CD14-positive monocyte (primary cell): ENCODE results near the gene SLC6A13. TPM values are rescaled to one million over a fixed set of nuclear protein-coding genes. Genes with fewer than 3 reads are reported as not detected.

Experiments used
- DNase-seq, 3 donors: peaks; one replicate each; pipeline ENCODE4 v3.0.0-alpha.2; 2011 to 2022
- H2AFZ ChIP-seq: 2 replicates; pipeline ENCODE4 v1.6.0; 2012; ENCODE audit warnings: mild to moderate bottlenecking, low read depth, low read length, inconsistent platforms; ENCODE audit not compliant: insufficient read depth, poor library complexity, severe bottlenecking
- H3K27ac ChIP-seq, 2 donors: 1 replicate in 1 of 2; 2 replicates in 1 of 2; pipeline ENCODE4 v1.5.1; 2012 to 2013; ENCODE audit warnings: low read length in 2 of 2, control low read depth in 1 of 2, inconsistent platforms in 1 of 2, low read depth in 1 of 2, mild to moderate bottlenecking in 1 of 2
- H3K27me3 ChIP-seq, 2 donors: one replicate each; pipeline versions ENCODE4 v1.6.0 to v1.6.1; 2011 to 2013; ENCODE audit warnings: low read length in 2 of 2; ENCODE audit not compliant: control insufficient read depth in 2 of 2, insufficient read depth in 2 of 2
- H3K36me3 ChIP-seq, 2 donors: replicated peaks in 1 of 2; 1 replicate in 1 of 2; 2 replicates in 1 of 2; pipeline versions ENCODE4 v1.5.1 to v1.6.1; 2012 to 2013; ENCODE audit warnings: low read length in 2 of 2, control low read depth in 1 of 2, inconsistent platforms in 1 of 2, mild to moderate bottlenecking in 1 of 2; ENCODE audit not compliant: insufficient read depth in 2 of 2, control insufficient read depth in 1 of 2
- H3K4me1 ChIP-seq, 2 donors: 1 replicate in 1 of 2; 2 replicates in 1 of 2; pipeline versions ENCODE4 v1.5.1 to v1.6.1; 2012 to 2013; ENCODE audit warnings: low read length in 2 of 2, control low read depth in 1 of 2, inconsistent platforms in 1 of 2, mild to moderate bottlenecking in 1 of 2, moderate library complexity in 1 of 2; ENCODE audit not compliant: insufficient read depth in 2 of 2, control insufficient read depth in 1 of 2
- H3K4me2 ChIP-seq: replicated peaks from 2 replicates; pipeline ENCODE3; 2012; ENCODE audit warnings: low read length, moderate library complexity, mild to moderate bottlenecking; ENCODE audit not compliant: poor library complexity, severe bottlenecking; ENCODE audit errors: extremely low read depth
- H3K4me3 ChIP-seq, 3 experiments: fragments of 200-600 bp in 1 of 3; sonication (generic) in 1 of 3; replicated peaks in 1 of 3; 1 replicate in 2 of 3; 2 replicates in 1 of 3; pipeline ENCODE4 v1.5.1; 2011 to 2013; ENCODE audit warnings: low read length in 3 of 3, mild to moderate bottlenecking in 3 of 3, control low read depth in 2 of 3, low read depth in 2 of 3, inconsistent platforms in 1 of 3, moderate library complexity in 1 of 3
- H3K79me2 ChIP-seq: 2 replicates; pipeline ENCODE4 v1.6.0; 2012; ENCODE audit warnings: mild to moderate bottlenecking, control low read depth, inconsistent platforms, low read length, moderate library complexity; ENCODE audit not compliant: insufficient read depth
- H3K9ac ChIP-seq: 2 replicates; pipeline ENCODE4 v1.6.0; 2017; ENCODE audit warnings: low read length, mild to moderate bottlenecking; ENCODE audit not compliant: insufficient read depth, poor library complexity, severe bottlenecking
- H3K9me3 ChIP-seq, 2 donors: replicated peaks in 1 of 2; 1 replicate in 1 of 2; 2 replicates in 1 of 2; pipeline versions ENCODE4 v1.5.1 to v1.6.1; 2012 to 2013; ENCODE audit warnings: low read length in 2 of 2, control low read depth in 1 of 2; ENCODE audit not compliant: control insufficient read depth in 1 of 2, insufficient read depth in 1 of 2
- H4K20me1 ChIP-seq: 2 replicates; pipeline ENCODE4 v1.6.0; 2012; ENCODE audit warnings: mild to moderate bottlenecking, low read length, control low read depth, moderate library complexity; ENCODE audit not compliant: insufficient read depth
- H3K27ac Mint-ChIP-seq, 7 donors: one replicate each; pipeline ENCODE4 v1.8.0; 2020; ENCODE audit warnings: mild to moderate bottlenecking in 7 of 7, mixed read lengths in 7 of 7, moderate library complexity in 6 of 7, inconsistent platforms in 2 of 7
- H3K27me3 Mint-ChIP-seq, 3 donors: one replicate each; pipeline ENCODE4 v1.8.0; 2021 to 2022; ENCODE audit warnings: low read depth in 3 of 3, mild to moderate bottlenecking in 3 of 3, mixed read lengths in 3 of 3, moderate library complexity in 3 of 3, inconsistent platforms in 1 of 3
- H3K36me3 Mint-ChIP-seq, 2 donors: one replicate each; pipeline ENCODE4 v1.8.0; 2020; ENCODE audit warnings: mixed read lengths in 2 of 2, inconsistent platforms in 1 of 2, mild to moderate bottlenecking in 1 of 2
- H3K4me1 Mint-ChIP-seq: one replicate; pipeline ENCODE4 v1.8.0; 2020; ENCODE audit warnings: mild to moderate bottlenecking, mixed read lengths
- H3K4me3 Mint-ChIP-seq, 2 donors: one replicate each; pipeline ENCODE4 v1.8.0; 2020; ENCODE audit warnings: mild to moderate bottlenecking in 2 of 2, mixed read lengths in 2 of 2, moderate library complexity in 1 of 2
- H3K9me3 Mint-ChIP-seq, 7 donors: one replicate each; pipeline ENCODE4 v1.8.0; 2020 to 2022; ENCODE audit warnings: mixed read lengths in 7 of 7, mild to moderate bottlenecking in 6 of 7, moderate library complexity in 6 of 7, inconsistent platforms in 2 of 7
- CTCF ChIP-seq: fragments of 200-600 bp; IDR thresholded peaks from one replicate; pipeline ENCODE4 v1.8.0; 2022; ENCODE audit warnings: antibody characterized with exemption, mild to moderate bottlenecking
- WGBS: methylation state at CpG from one replicate; pipeline ENCODE4 v1.1.5; 2013; ENCODE audit warnings: missing lambda C conversion rate; ENCODE audit not compliant: insufficient coverage; 5-methylcytosine and 5-hydroxymethylcytosine counted together
- intact Hi-C, 2 donors: fragments of 100-400 bp; cut with micrococcal nuclease; formaldehyde crosslinking; loops; one replicate each; pipeline versions ENCODE4 v1.15.0 to v1.15.1; 2023
- polyA plus RNA-seq, 3 donors: library from polyadenylated mRNA; depleted of rRNA in 1 of 3; unstranded in 2 of 3; stranded (reverse) in 1 of 3; fragments of 300-500 nt in 2 of 3; fragments of >200 nt in 1 of 3; fragmentation: Illumina TruSeq in 2 of 3; gene quantifications; 1 replicate in 2 of 3; 2 replicates in 1 of 3; pipeline ENCODE4 v1.2.3, GENCODE V29; 2012 to 2021

The SLC6A13 gene
- polyA plus RNA-seq, 3 donors = 0.13 TPM; not detected in 2

- no peak overlapping the region for H3K4me2 ChIP-seq
- H3K27ac ChIP-seq = no peak overlapping the region
- intact Hi-C loops = no loop called here
- H4K20me1 ChIP-seq = no peaks in the 10 kb centered on the region
- Mint-ChIP-seq H3K4me1 (no peaks in the 10 kb centered on the region), H3K9me3 (peaks cover 15 to 36% (median 31%) of the 10 kb centered on the region in 7 donors), H3K36me3 (no peaks in the 10 kb centered on the region), H3K4me3 (peak overlapping the region in 1 of 2 donors; percentile 51), H3K27ac (peak overlapping the region in 1 of 7 donors; percentile 15), H3K27me3 (peaks cover 4 to 12% (median 8%) of the 10 kb centered on the region in 3 donors)
- H3K27me3 ChIP-seq = no peaks in the 10 kb centered on the region
- TF ChIP-seq CTCF = no peak
- no CpG with 5 or more reads among the region's 3 CpGs for WGBS
- peaks cover 31 to 32% of the 10 kb centered on the region in 2 donors for H3K9me3 ChIP-seq
- H3K79me2 ChIP-seq = no peaks in the 10 kb centered on the region
- DNase-seq = no peak
- no peaks in the 10 kb centered on the region for H3K4me1 ChIP-seq
- H2AFZ ChIP-seq = no peak overlapping the region
- H3K4me3 ChIP-seq = no peak overlapping the region
- no peak overlapping the region for H3K9ac ChIP-seq
- no peaks in the 10 kb centered on the region for H3K36me3 ChIP-seq
Observed at GRCh38 chr12:233615-233968, 29.0 kb downstream of the SLC6A13 start.

- no peaks in the 10 kb centered on the region for H3K36me3 Mint-ChIP-seq
- no peak for TF ChIP-seq CTCF
Observed at GRCh38 chr12:232731-233614, 29.7 kb downstream of the SLC6A13 start.

More at GRCh38 chr12:232731-233614, 29.7 kb downstream of the SLC6A13 start:
- Mint-ChIP-seq H3K27me3 (peaks cover 4 to 11% (median 11%) of the 10 kb centered on the region in 3 donors), H3K4me3 (peak overlapping the region in 1 of 2 donors; percentile 51), H3K9me3 (peaks cover 15 to 35% (median 31%) of the 10 kb centered on the region in 7 donors), H3K4me1 (no peaks in the 10 kb centered on the region), H3K27ac (peak overlapping the region in 1 of 7 donors; percentile 15)
- H3K4me2 ChIP-seq = no peak overlapping the region
- no peak overlapping the region for H3K4me3 ChIP-seq
- intact Hi-C loops = no loop called here
- H3K27me3 ChIP-seq = no peaks in the 10 kb centered on the region
- H3K27ac ChIP-seq = no peak overlapping the region
- no peaks in the 10 kb centered on the region for H4K20me1 ChIP-seq
- no peaks in the 10 kb centered on the region for H3K4me1 ChIP-seq
- H2AFZ ChIP-seq = no peak overlapping the region
- H3K9ac ChIP-seq = no peak overlapping the region
- no peaks in the 10 kb centered on the region for H3K36me3 ChIP-seq
- no peaks in the 10 kb centered on the region for H3K79me2 ChIP-seq
- WGBS = 75% methylated on average over 16 of the region's 19 CpGs
- DNase-seq = no peak
- peaks cover 30 to 31% of the 10 kb centered on the region in 2 donors for H3K9me3 ChIP-seq
